HG02970 (cell line): ENCODE results near the gene TMEM114.

Experiments used
- ATAC-seq: cut with Tn5 transposase; IDR thresholded peaks from one replicate; pipeline ENCODE4 v1.9.1; 2021; ENCODE audit warnings: mild to moderate bottlenecking, moderate library complexity, moderate number of reproducible peaks; ENCODE audit not compliant: unreplicated experiment, low FRiP score

The TMEM114 gene

GRCh38 chr16:8611886-8612600 is 21.7 kb upstream of the TMEM114 start:
- ATAC-seq, result no peak

GRCh38 chr16:8611122-8611521 is 20.8 kb upstream of the TMEM114 start:
- no peak for ATAC-seq

GRCh38 chr16:8607214-8607613 is 16.9 kb upstream of the TMEM114 start:
- ATAC-seq, result no peak

GRCh38 chr16:8605554-8605953 is 15.2 kb upstream of the TMEM114 start:
- ATAC-seq, result no peak

GRCh38 chr16:8600144-8600775 is 9.9 kb upstream of the TMEM114 start:
- ATAC-seq, result no peak

GRCh38 chr16:8596581-8596980 is 6.3 kb upstream of the TMEM114 start:
- ATAC-seq, result no peak

- ATAC-seq, result no peak
Measured at GRCh38 chr16:8595783-8596182, 5.5 kb upstream of the TMEM114 start.

- no peak for ATAC-seq
Measured at GRCh38 chr16:8594149-8594666, 3.9 kb upstream of the TMEM114 start.

GRCh38 chr16:8591451-8591850 is 1.1 kb upstream of the TMEM114 start:
- no peak for ATAC-seq

- no peak for ATAC-seq
Measured at GRCh38 chr16:8590811-8591210, 500 bp upstream of the TMEM114 start.

GRCh38 chr16:8589057-8589899 is 1.0 kb downstream of the TMEM114 start:
- no peak for ATAC-seq

GRCh38 chr16:8588682-8589056 is 1.6 kb downstream of the TMEM114 start:
- ATAC-seq, result no peak

GRCh38 chr16:8587065-8587464 is 3.2 kb downstream of the TMEM114 start:
- no peak for ATAC-seq

- ATAC-seq, result no peak
Measured at GRCh38 chr16:8585857-8586256, 4.5 kb downstream of the TMEM114 start.

GRCh38 chr16:8585041-8585440 is 5.3 kb downstream of the TMEM114 start:
- ATAC-seq, result no peak

- ATAC-seq, result no peak
Measured at GRCh38 chr16:8583732-8584131, 6.6 kb downstream of the TMEM114 start.

GRCh38 chr16:8583199-8583598 is 7.1 kb downstream of the TMEM114 start:
- ATAC-seq, result no peak

- ATAC-seq, result no peak
Measured at GRCh38 chr16:8581831-8582580, 8.3 kb downstream of the TMEM114 start.

- no peak for ATAC-seq
Measured at GRCh38 chr16:8579559-8579958, 10.8 kb downstream of the TMEM114 start.

GRCh38 chr16:8577678-8578304 is 12.5 kb downstream of the TMEM114 start:
- no peak for ATAC-seq
